Endothelial cell of umbilical vein (primary cell): ENCODE data around the gene SNX5. TPM values are rescaled to one million over a fixed set of nuclear protein-coding genes. Genes with fewer than 3 reads are reported as not detected.

Source experiments
- BruUV-seq: library from RNA; stranded (reverse); fragments of 400-500 nt; replicated peaks from 2 replicates; lab custom pipeline; 2021; lab: Mats Ljungman, UMichigan
- CTCF ChIA-PET: fragments of 300-600, 350-600 bp; sonication (Branson Sonifier 250); formaldehyde crosslinking; loops from one replicate; lab custom pipeline; 2021; ENCODE audit warnings: antibody characterized with exemption, inconsistent platforms; lab: Charles Lee
- POLR2A ChIA-PET: fragments of 300-600, 350-600 bp; sonication (Branson Sonifier 250); formaldehyde crosslinking; loops from one replicate; lab custom pipeline; 2021; ENCODE audit warnings: antibody characterized with exemption, inconsistent platforms; lab: Charles Lee
- DNase-seq: peaks from one replicate; pipeline ENCODE4 v3.0.0-alpha.2; 2011; ENCODE audit warnings: low read depth, low spot score
- FAIRE-seq: peaks from 2 replicates; lab custom pipeline; 2011; peaks lifted over from hg19 to GRCh38; lab: Jason Lieb, UNC
- H2AFZ ChIP-seq: 2 replicates; pipeline ENCODE4 v1.6.0; 2012; ENCODE audit warnings: low read depth, low read length, control low read depth, inconsistent platforms
- H3K27ac ChIP-seq: 2 replicates; pipeline ENCODE4 v1.5.1; 2011; ENCODE audit warnings: low read depth, mild to moderate bottlenecking, control low read depth, low read length, moderate library complexity; ENCODE audit not compliant: insufficient read depth
- H3K27me3 ChIP-seq, 2 experiments: 2 replicates each; pipeline versions ENCODE4 v1.6.0 to v1.6.1; 2011; ENCODE audit warnings: low read length in 2 of 2, mixed read lengths in 1 of 2; ENCODE audit not compliant: control insufficient read depth in 2 of 2, insufficient read depth in 2 of 2
- H3K36me3 ChIP-seq, 2 experiments: 2 replicates in 1 of 2; 3 replicates in 1 of 2; pipeline ENCODE4 v1.5.1; 2011; ENCODE audit warnings: low read length in 2 of 2, mild to moderate bottlenecking in 1 of 2, moderate library complexity in 1 of 2; ENCODE audit not compliant: control insufficient read depth in 2 of 2, insufficient read depth in 2 of 2; ENCODE audit errors: extremely low read depth in 1 of 2
- H3K4me1 ChIP-seq: 3 replicates; pipeline ENCODE4 v1.5.1; 2011; ENCODE audit warnings: mild to moderate bottlenecking, low read length; ENCODE audit not compliant: control insufficient read depth, insufficient read depth; ENCODE audit errors: extremely low read depth
- H3K4me2 ChIP-seq: 2 replicates; pipeline ENCODE4 v1.6.1; 2011; ENCODE audit warnings: low read length, control low read depth, mixed read lengths; ENCODE audit not compliant: insufficient read depth
- H3K4me3 ChIP-seq, 3 experiments: fragments of 200-600 bp in 1 of 3; sonication (generic), shearing (Covaris generic) in 1 of 3; replicated peaks in 1 of 3; 2 replicates each; pipeline ENCODE4 v1.5.1; 2011 to 2016; ENCODE audit warnings: control low read depth in 3 of 3, low read length in 3 of 3, mild to moderate bottlenecking in 2 of 3, inconsistent platforms in 1 of 3, low read depth in 1 of 3, moderate library complexity in 1 of 3; ENCODE audit not compliant: insufficient read depth in 1 of 3
- H3K79me2 ChIP-seq: 2 replicates; pipeline ENCODE4 v1.6.0; 2012; ENCODE audit warnings: low read length, inconsistent platforms; ENCODE audit not compliant: control insufficient read depth, insufficient read depth
- H3K9ac ChIP-seq: replicated peaks from 2 replicates; pipeline ENCODE3; 2011; ENCODE audit warnings: low read length, control low read depth; ENCODE audit not compliant: insufficient read depth; ENCODE audit errors: extremely low read depth
- H3K9me1 ChIP-seq: replicated peaks from 3 replicates; pipeline ENCODE4 v1.6.0; 2011; ENCODE audit warnings: mild to moderate bottlenecking, low read length; ENCODE audit not compliant: control insufficient read depth, insufficient read depth; ENCODE audit errors: extremely low read depth
- H3K9me3 ChIP-seq: replicated peaks from 2 replicates; pipeline ENCODE4 v1.5.1; 2012; ENCODE audit warnings: low read length, inconsistent platforms; ENCODE audit not compliant: control insufficient read depth, insufficient read depth
- H4K20me1 ChIP-seq: replicated peaks from 2 replicates; pipeline ENCODE3; 2011; ENCODE audit warnings: mild to moderate bottlenecking, low read length; ENCODE audit not compliant: control insufficient read depth, insufficient read depth; ENCODE audit errors: extremely low read depth
- CTCF ChIP-seq, 2 donors: IDR thresholded peaks; 1 replicate in 1 of 2; 2 replicates in 1 of 2; pipeline ENCODE4 v1.5.1; 2011; ENCODE audit warnings: low read length in 2 of 2, mild to moderate bottlenecking in 2 of 2, moderate library complexity in 2 of 2, control low read depth in 1 of 2, inconsistent platforms in 1 of 2, low read depth in 1 of 2; ENCODE audit not compliant: insufficient read depth in 1 of 2; ENCODE audit errors: extremely low read depth in 1 of 2
- EZH2 ChIP-seq: IDR thresholded peaks from 2 replicates; pipeline ENCODE4 v1.6.1; 2012; ENCODE audit warnings: borderline replicate concordance, low read depth, mild to moderate bottlenecking, moderate library complexity, low read length, inconsistent platforms; ENCODE audit not compliant: severe bottlenecking
- FOS ChIP-seq: IDR thresholded peaks from 2 replicates; pipeline ENCODE4 v1.6.1; 2011; ENCODE audit warnings: mild to moderate bottlenecking, low read length, moderate library complexity, borderline replicate concordance; ENCODE audit not compliant: insufficient read depth
- GATA2 ChIP-seq: IDR thresholded peaks from 2 replicates; pipeline ENCODE4 v1.7.0; 2011; ENCODE audit warnings: low read depth, mild to moderate bottlenecking, moderate library complexity, mixed read lengths, low read length; ENCODE audit not compliant: insufficient read length, insufficient read depth
- JUN ChIP-seq: IDR thresholded peaks from 2 replicates; pipeline ENCODE4 v1.6.1; 2011; ENCODE audit warnings: borderline replicate concordance, low read depth; ENCODE audit not compliant: insufficient read length, insufficient read depth
- MAX ChIP-seq: IDR thresholded peaks from 2 replicates; pipeline ENCODE4 v1.6.1; 2011; ENCODE audit not compliant: insufficient read depth, insufficient read length
- MYC ChIP-seq: IDR thresholded peaks from one replicate; pipeline ENCODE4 v1.6.1; 2011; ENCODE audit warnings: mild to moderate bottlenecking, low read depth, low read length
- POLR2A ChIP-seq: IDR thresholded peaks from 2 replicates; pipeline ENCODE4 v1.6.1; 2012; ENCODE audit warnings: low read depth, mild to moderate bottlenecking, control low read depth, low read length
- POLR2AphosphoS5 ChIP-seq: IDR thresholded peaks from 2 replicates; pipeline ENCODE4 v1.6.1; 2012; ENCODE audit warnings: low read depth, mild to moderate bottlenecking, control low read depth, low read length, moderate library complexity; ENCODE audit not compliant: insufficient read depth
- dilution Hi-C: fragments of 300-500 bp; cut with MboI; formaldehyde crosslinking; loops from one replicate; pipeline ENCODE4 v1.15.0; 2019; ENCODE audit warnings: low sequenced_read_pairs; ENCODE audit not compliant: extremely low pct_ligation_motif_present
- intact Hi-C: fragments of 100-400 bp; cut with micrococcal nuclease; formaldehyde crosslinking; loops from one replicate; pipeline ENCODE4 v1.10.0; 2022
- polyA plus RNA-seq, 4 experiments: library from polyadenylated mRNA; depleted of rRNA in 3 of 4; stranded (reverse) in 3 of 4; unstranded in 1 of 4; fragments of >200 nt; gene quantifications; 2 replicates each; pipeline versions ENCODE4 v1.2.1 to v1.2.3, GENCODE V29; 2011 to 2012; ENCODE audit warnings: missing spikeins in 1 of 4
- total RNA-seq: library from RNA; stranded (reverse); gene quantifications from 2 replicates; pipeline ENCODE4 v1.2.3, GENCODE V29; 2021

The SNX5 gene
- total and polyA plus RNA-seq, 2 donors (not counting 3 experiments of a cell fraction or from before 2014, with no cell fraction given), result 76.2 to 121 TPM

GRCh38 chr20:17993546-17993945 lies 25.0 kb upstream of the SNX5 start:
- Histone ChIP-seq H2AFZ (no peak overlapping the region), H4K20me1 (no peaks in the 10 kb centered on the region), H3K27me3 (peaks cover 0 to 2% of the 10 kb centered on the region in 2 experiments), H3K4me1 (peaks cover 16% of the 10 kb centered on the region), H3K27ac (peak overlapping the region; percentile 67), H3K4me3 (no peak overlapping the region), H3K4me2 (peak overlapping the region; percentile 62), H3K9me1 (no peaks in the 10 kb centered on the region), H3K9ac (peak overlapping the region; percentile 37), H3K36me3 (no peaks in the 10 kb centered on the region), H3K79me2 (no peaks in the 10 kb centered on the region), H3K9me3 (no peaks in the 10 kb centered on the region)
- DNase-seq, result no peak
- ChIA-PET POLR2A (interaction anchor here (1.3 to 1.7 kb wide), 2 partner anchors 22 to 27 kb away, joined by 5 read pairs; no protein-coding TSS in a partner anchor), CTCF (interaction anchor here (0.8 to 8.1 kb wide), 4 partner anchors 11 to 339 kb away, joined by 3 to 104 read pairs (median 48); partner anchors contain the start of genes MGME1 and SNX5)
- TF ChIP-seq CTCF (IDR thresholded peaks at IDR 0.05; ENCODE audit: extremely low read depth in 1 of 2, insufficient read depth in 1 of 2, low read depth in 1 of 2, low read length in 2 of 2), result no peak
- no peak for TF ChIP-seq MAX
- no peak for TF ChIP-seq FOS
- TF ChIP-seq JUN, result no peak
- no peak for TF ChIP-seq POLR2A
- no peak for TF ChIP-seq GATA2
- no peak for TF ChIP-seq POLR2AphosphoS5
- no peak for TF ChIP-seq MYC
- no peak for TF ChIP-seq EZH2
- no TSS peak for BruUV-seq
- FAIRE-seq, result no peak
- intact Hi-C loops, result loop anchor here (1.0 to 10.0 kb wide), 3 partner anchors 24 to 459 kb away; partner anchors contain the start of genes BFSP1 and MGME1
- dilution Hi-C loops, result no loop called here
